ENCODE results near the gene RELCH.

RELCH gene

GRCh38 chr18:62186774-62187542 lies at the start of gene RELCH, which contains the start of gene PIGN:
Gene RELCH (plus strand): TSS chr18:62187255. CDS start chr18:62187506, 251 bp downstream.
Gene PIGN (minus strand): TSS chr18:62187056. CDS start chr18:62161353, 25,703 bp downstream.
- peak within 1 kb of the TSS; percentile 83 for H3K4me3 ChIP-seq (ENCODE audit: low read depth, low read length)
- no peak for TF ChIP-seq CTCF (IDR thresholded peaks at IDR 0.05; ENCODE audit: low read depth, low read length)

- H3K4me3 ChIP-seq (ENCODE audit: low read depth, low read length), result no peak overlapping the region
- TF ChIP-seq CTCF (IDR thresholded peaks at IDR 0.05; ENCODE audit: low read depth, low read length), result no peak
Observed at GRCh38 chr18:62138461-62139235, 48.4 kb upstream of the RELCH start.

GRCh38 chr18:62140259-62140658 lies 46.8 kb upstream of the RELCH start:
- H3K4me3 ChIP-seq (ENCODE audit: low read depth, low read length), result no peak overlapping the region
- TF ChIP-seq CTCF (IDR thresholded peaks at IDR 0.05; ENCODE audit: low read depth, low read length), result no peak

- TF ChIP-seq CTCF (IDR thresholded peaks at IDR 0.05; ENCODE audit: low read depth, low read length), result no peak
Observed at GRCh38 chr18:62144338-62144737, 42.7 kb upstream of the RELCH start.

GRCh38 chr18:62151068-62151771 lies 35.8 kb upstream of the RELCH start:
- no peak for TF ChIP-seq CTCF (IDR thresholded peaks at IDR 0.05; ENCODE audit: low read depth, low read length)
- no peak overlapping the region for H3K4me3 ChIP-seq (ENCODE audit: low read depth, low read length)

More at GRCh38 chr18:62144338-62144737, 42.7 kb upstream of the RELCH start:
- no peak overlapping the region for H3K4me3 ChIP-seq (ENCODE audit: low read depth, low read length)

- TF ChIP-seq CTCF (IDR thresholded peaks at IDR 0.05; ENCODE audit: low read depth, low read length), result no peak
- no peak overlapping the region for H3K4me3 ChIP-seq (ENCODE audit: low read depth, low read length)
Observed at GRCh38 chr18:62152844-62153243, 34.2 kb upstream of the RELCH start.

Data from WI38 (cell line).